Lower lobe of right lung (tissue), 2 donors: ENCODE data around the gene ASZ1. TPM values are rescaled to one million over a fixed set of nuclear protein-coding genes. Genes with fewer than 3 reads are reported as not detected.

Source experiments
- ATAC-seq, 2 donors: fragments of 200-7000 bp; cut with Tn5 transposase; one replicate each; pipeline ENCODE4 v1.9.1; 2020 to 2022; ENCODE audit warnings: mild to moderate bottlenecking in 2 of 2, moderate library complexity in 2 of 2
- DNase-seq: peaks from one replicate; pipeline ENCODE4 v3.0.0-alpha.2; 2020
- H3K27ac ChIP-seq: fragments of 200-600 bp; one replicate; pipeline ENCODE4 v1.8.0; 2022
- H3K27me3 ChIP-seq: fragments of 200-600 bp; one replicate; pipeline ENCODE4 v1.8.0; 2022; ENCODE audit warnings: low read depth
- H3K36me3 ChIP-seq: fragments of 200-600 bp; one replicate; pipeline ENCODE4 v1.8.0; 2022; ENCODE audit warnings: mild to moderate bottlenecking
- H3K4me1 ChIP-seq: fragments of 200-600 bp; one replicate; pipeline ENCODE4 v1.8.0; 2022
- H3K4me3 ChIP-seq: fragments of 200-600 bp; one replicate; pipeline ENCODE4 v1.8.0; 2022; ENCODE audit warnings: mild to moderate bottlenecking
- H3K9me3 ChIP-seq: fragments of 200-600 bp; one replicate; pipeline ENCODE4 v1.8.0; 2022
- intact Hi-C: fragments of 100-400 bp; cut with DNase I; formaldehyde crosslinking; loops from one replicate; pipeline ENCODE4 v1.11.0; 2022
- total RNA-seq: library from RNA; stranded (reverse); fragmentation: NEBNext Ultra II Directional; extraction: Animal tissue kit (Norgen Biotek cat#: 25700); gene quantifications from one replicate; pipeline ENCODE4 v1.2.1, GENCODE V29; 2021
- TF ChIP-seq, protein P1 (sequence below): fragments of 200-600 bp; IDR thresholded peaks from one replicate; pipeline ENCODE4 v1.8.0; 2022; ENCODE audit warnings: antibody characterized with exemption, mild to moderate bottlenecking
- donor health status: DM: no; HTN: yes; CAD: no; lungs with severe emphysema.

The ASZ1 gene
- total RNA-seq, 1 donor from 2014 or later: not detected

DNA sequence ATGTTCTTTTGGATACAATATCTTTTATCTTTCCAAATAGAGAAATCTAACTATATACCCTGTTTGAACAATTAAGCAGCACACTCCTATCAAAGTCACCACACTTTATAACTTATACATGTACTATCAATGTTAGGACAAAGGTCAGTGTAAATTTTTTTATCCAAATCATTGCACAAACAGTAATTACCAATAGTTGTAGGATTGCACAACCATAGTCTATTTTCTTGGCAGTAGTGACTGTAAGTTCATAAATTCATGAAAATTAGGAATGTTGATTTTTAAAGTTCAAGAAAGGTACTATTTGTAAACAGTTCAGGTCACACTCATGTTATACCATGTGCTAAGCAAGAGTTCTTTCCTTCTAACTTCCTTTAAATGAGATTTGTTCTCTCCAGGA, 113.7 kb downstream of the ASZ1 start:
- intact Hi-C loops: no loop called here
- no peaks in the 10 kb centered on the region for H3K27me3 ChIP-seq
- no peak overlapping the region for H3K4me3 ChIP-seq
- H3K4me1 ChIP-seq: no peaks in the 10 kb centered on the region
- no peaks in the 10 kb centered on the region for H3K9me3 ChIP-seq
- TF ChIP-seq, protein P1, sequence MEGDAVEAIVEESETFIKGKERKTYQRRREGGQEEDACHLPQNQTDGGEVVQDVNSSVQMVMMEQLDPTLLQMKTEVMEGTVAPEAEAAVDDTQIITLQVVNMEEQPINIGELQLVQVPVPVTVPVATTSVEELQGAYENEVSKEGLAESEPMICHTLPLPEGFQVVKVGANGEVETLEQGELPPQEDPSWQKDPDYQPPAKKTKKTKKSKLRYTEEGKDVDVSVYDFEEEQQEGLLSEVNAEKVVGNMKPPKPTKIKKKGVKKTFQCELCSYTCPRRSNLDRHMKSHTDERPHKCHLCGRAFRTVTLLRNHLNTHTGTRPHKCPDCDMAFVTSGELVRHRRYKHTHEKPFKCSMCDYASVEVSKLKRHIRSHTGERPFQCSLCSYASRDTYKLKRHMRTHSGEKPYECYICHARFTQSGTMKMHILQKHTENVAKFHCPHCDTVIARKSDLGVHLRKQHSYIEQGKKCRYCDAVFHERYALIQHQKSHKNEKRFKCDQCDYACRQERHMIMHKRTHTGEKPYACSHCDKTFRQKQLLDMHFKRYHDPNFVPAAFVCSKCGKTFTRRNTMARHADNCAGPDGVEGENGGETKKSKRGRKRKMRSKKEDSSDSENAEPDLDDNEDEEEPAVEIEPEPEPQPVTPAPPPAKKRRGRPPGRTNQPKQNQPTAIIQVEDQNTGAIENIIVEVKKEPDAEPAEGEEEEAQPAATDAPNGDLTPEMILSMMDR: no peak
- no peaks in the 10 kb centered on the region for H3K36me3 ChIP-seq
- no peak for ATAC-seq
- H3K27ac ChIP-seq: no peak overlapping the region
- no peak for DNase-seq

Other genes with a start within 250 kb of the ASZ1 start
- 9.0 TPM for gene WNT2, start 104.4 kb downstream of the ASZ1 start, total RNA-seq
- gene CFTR, start 52.5 kb upstream of the ASZ1 start, total RNA-seq: 35.3 TPM